B cell (primary cell): ENCODE data around the gene CENPA. TPM values are rescaled to one million over a fixed set of nuclear protein-coding genes. Genes with fewer than 3 reads are reported as not detected.

Experiments used
- ATAC-seq: fragments of 200-7000 bp; cut with Tn5 transposase; one replicate; pipeline ENCODE4 v1.10.0; 2021; ENCODE audit warnings: low read depth, mild to moderate bottlenecking, moderate number of reproducible peaks, moderate library complexity
- CTCF ChIA-PET: fragments of 350-600 bp; sonication (Branson Sonifier 250); formaldehyde crosslinking; loops from one replicate; lab custom pipeline; 2021; ENCODE audit warnings: antibody characterized with exemption, inconsistent platforms; lab: Charles Lee
- POLR2A ChIA-PET: fragments of 350-600 bp; sonication (Branson Sonifier 250); formaldehyde crosslinking; loops from one replicate; lab custom pipeline; 2021; ENCODE audit warnings: antibody characterized with exemption; lab: Charles Lee
- DNase-seq: peaks from one replicate; pipeline ENCODE4 v3.0.0; 2013
- H2AFZ ChIP-seq: 2 replicates; pipeline ENCODE4 v1.6.1; 2012; ENCODE audit warnings: mild to moderate bottlenecking, low read depth, low read length; ENCODE audit not compliant: insufficient read depth, poor library complexity, severe bottlenecking
- H3K27ac ChIP-seq, 2 donors: 1 replicate in 1 of 2; 2 replicates in 1 of 2; pipeline ENCODE4 v1.5.1; 2012 to 2013; ENCODE audit warnings: low read length in 2 of 2, mild to moderate bottlenecking in 2 of 2, moderate library complexity in 1 of 2
- H3K27me3 ChIP-seq, 4 experiments: fragments of 200-600 bp in 1 of 4; sonication (generic) in 1 of 4; replicated peaks in 1 of 4; 1 replicate in 2 of 4; 2 replicates in 2 of 4; pipeline versions ENCODE4 v1.6.1 to v1.7.0; 2013 to 2016; ENCODE audit warnings: low read length in 3 of 4, mild to moderate bottlenecking in 2 of 4, mixed read lengths in 1 of 4, moderate library complexity in 1 of 4; ENCODE audit not compliant: insufficient read depth in 4 of 4, control insufficient read depth in 3 of 4; ENCODE audit errors: control extremely low read depth in 1 of 4
- H3K36me3 ChIP-seq, 2 experiments: replicated peaks in 1 of 2; 1 replicate in 1 of 2; 2 replicates in 1 of 2; pipeline versions ENCODE4 v1.6.1 to v1.7.1; 2013; ENCODE audit warnings: low read length in 1 of 2; ENCODE audit not compliant: insufficient read depth in 2 of 2, control insufficient read depth in 1 of 2; ENCODE audit errors: control extremely low read depth in 1 of 2, extremely low read depth in 1 of 2
- H3K4me1 ChIP-seq, 2 donors: fragments of 200-600 bp in 1 of 2; sonication (generic) in 1 of 2; 1 replicate in 1 of 2; 2 replicates in 1 of 2; pipeline versions ENCODE4 v1.5.1 to v1.6.1; 2013 to 2017; ENCODE audit warnings: low read length in 2 of 2; ENCODE audit not compliant: control insufficient read depth in 2 of 2, insufficient read depth in 2 of 2
- H3K4me2 ChIP-seq: replicated peaks from 2 replicates; pipeline ENCODE3; 2012; ENCODE audit warnings: mild to moderate bottlenecking, low read depth, low read length; ENCODE audit not compliant: poor library complexity, severe bottlenecking
- H3K4me3 ChIP-seq, 5 experiments: fragments of 200-600 bp in 1 of 5; sonication (generic) in 1 of 5; 1 replicate in 3 of 5; 2 replicates in 2 of 5; pipeline versions ENCODE4 v1.5.1 to v1.7.0; 2011 to 2016; ENCODE audit warnings: low read length in 4 of 5, mild to moderate bottlenecking in 4 of 5, low read depth in 2 of 5, control low read depth in 1 of 5, moderate library complexity in 1 of 5; ENCODE audit not compliant: insufficient read depth in 1 of 5; ENCODE audit errors: control extremely low read depth in 1 of 5, extremely low read depth in 1 of 5
- H3K79me2 ChIP-seq: fragments of 200-600 bp; sonication (generic); one replicate; pipeline ENCODE4 v1.6.0; 2016; ENCODE audit warnings: low read length; ENCODE audit not compliant: control insufficient read depth, insufficient read depth
- H3K9ac ChIP-seq: fragments of 200-600 bp; sonication (generic); 2 replicates; pipeline ENCODE4 v1.6.1; 2017; ENCODE audit warnings: mild to moderate bottlenecking, low read length, moderate library complexity
- H3K9me3 ChIP-seq, 3 donors: one replicate each; pipeline versions ENCODE4 v1.6.1 to v1.7.1; 2013; ENCODE audit warnings: low read length in 2 of 3; ENCODE audit not compliant: control insufficient read depth in 2 of 3, insufficient read depth in 1 of 3; ENCODE audit errors: control extremely low read depth in 1 of 3
- H4K20me1 ChIP-seq: 2 replicates; pipeline ENCODE4 v1.6.0; 2012; ENCODE audit warnings: mild to moderate bottlenecking, low read length; ENCODE audit not compliant: insufficient read depth, control insufficient read depth, poor library complexity, severe bottlenecking
- H3K27ac Mint-ChIP-seq: one replicate; pipeline ENCODE4 v1.8.0; 2021; ENCODE audit warnings: mixed read lengths
- H3K27me3 Mint-ChIP-seq: one replicate; pipeline ENCODE4 v1.8.0; 2021; ENCODE audit warnings: mixed read lengths
- H3K4me1 Mint-ChIP-seq: one replicate; pipeline ENCODE4 v1.8.0; 2021; ENCODE audit warnings: mixed read lengths
- H3K4me3 Mint-ChIP-seq: one replicate; pipeline ENCODE4 v1.8.0; 2021; ENCODE audit warnings: mixed read lengths
- H3K9me3 Mint-ChIP-seq: one replicate; pipeline ENCODE4 v1.8.0; 2022; ENCODE audit warnings: mixed read lengths; ENCODE audit not compliant: insufficient read depth
- CTCF ChIP-seq: fragments of 200-600 bp; IDR thresholded peaks from one replicate; pipeline ENCODE4 v1.8.0; 2022; ENCODE audit warnings: antibody characterized with exemption, mild to moderate bottlenecking
- EZH2 ChIP-seq: IDR thresholded peaks from 2 replicates; pipeline ENCODE4 v1.6.1; 2012; ENCODE audit warnings: borderline replicate concordance, low read depth, mild to moderate bottlenecking, moderate library complexity, low read length; ENCODE audit not compliant: insufficient read depth, poor library complexity, severe bottlenecking
- WGBS: methylation state at CpG from one replicate; pipeline ENCODE4 v1.1.5; 2013; ENCODE audit warnings: missing lambda C conversion rate; ENCODE audit not compliant: insufficient coverage; 5-methylcytosine and 5-hydroxymethylcytosine counted together
- intact Hi-C: fragments of 100-400 bp; cut with micrococcal nuclease; formaldehyde crosslinking; loops from one replicate; pipeline ENCODE4 v1.10.0; 2022
- polyA plus RNA-seq: library from polyadenylated mRNA; depleted of rRNA; stranded (reverse); fragments of >200 nt; gene quantifications from 2 replicates; pipeline ENCODE4 v1.2.3, GENCODE V29; 2012
- total RNA-seq, 2 donors: library from RNA; stranded (reverse); fragments of 120-200 nt in 1 of 2; gene quantifications; 1 replicate in 1 of 2; 2 replicates in 1 of 2; pipeline versions ENCODE4 v1.2.3 to v1.2.4, GENCODE V29; 2013 to 2022

The CENPA gene
- total and polyA plus RNA-seq, 2 donors (not counting 1 experiment from before 2014, with no cell fraction given), result 0.10 TPM; not detected in 1

DNA sequence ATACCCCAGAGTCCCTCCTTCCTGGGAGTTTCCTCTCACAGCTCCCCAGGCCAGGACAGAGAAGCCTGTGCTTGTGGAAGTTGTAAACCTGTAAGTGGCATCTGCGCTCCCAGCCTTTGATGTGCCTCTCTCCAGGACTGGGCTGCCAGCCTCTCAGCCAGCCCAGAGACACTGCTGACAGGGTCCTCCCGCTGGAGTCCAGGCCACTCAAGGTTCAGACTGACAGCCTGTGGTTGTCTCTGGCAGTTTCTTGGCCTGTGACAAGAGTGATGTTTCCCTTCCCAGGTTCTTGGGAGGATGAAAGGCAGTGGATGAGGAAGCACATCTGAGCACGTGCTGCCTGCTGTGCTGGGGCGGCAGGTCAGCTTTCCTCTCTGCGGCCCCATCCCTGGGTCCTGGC lies 18.7 kb upstream of the CENPA start:
- DNase-seq (no peak), ATAC-seq (no peak)
- ChIA-PET POLR2A (no interaction called here), CTCF (no interaction called here)
- peaks cover 14 to 25% of the 10 kb centered on the region in 2 donors for H3K4me1 ChIP-seq
- H3K9ac ChIP-seq, result no peak overlapping the region
- intact Hi-C loops, result no loop called here
- H3K4me1 Mint-ChIP-seq, result peaks cover 32% of the 10 kb centered on the region
- H3K79me2 ChIP-seq, result peaks cover 55% of the 10 kb centered on the region
- H3K27me3 Mint-ChIP-seq, result no peaks in the 10 kb centered on the region
- peaks cover 31% of the 10 kb centered on the region for H4K20me1 ChIP-seq
- H3K36me3 ChIP-seq, result no peaks in the 10 kb centered on the region
- H3K27ac Mint-ChIP-seq, result no peak overlapping the region
- H3K4me3 ChIP-seq, result no peak overlapping the region
- no peak overlapping the region for H2AFZ ChIP-seq
- no peak overlapping the region for H3K27ac ChIP-seq
- H3K9me3 ChIP-seq, result no peaks in the 10 kb centered on the region
- no peak overlapping the region for H3K4me3 Mint-ChIP-seq
- no peaks in the 10 kb centered on the region for H3K27me3 ChIP-seq
- H3K4me2 ChIP-seq, result no peak overlapping the region
- 73% methylated on average over 4 of the region's 5 CpGs for WGBS
- no peaks in the 10 kb centered on the region for H3K9me3 Mint-ChIP-seq
- TF ChIP-seq EZH2 (no peak), CTCF (no peak)

GRCh38 chr2:26767894-26768487 lies 17.9 kb upstream of the CENPA start:
- TF ChIP-seq EZH2 (no peak), CTCF (no peak)
- Mint-ChIP-seq H3K9me3 (no peaks in the 10 kb centered on the region), H3K27me3 (no peaks in the 10 kb centered on the region), H3K4me1 (peaks cover 32% of the 10 kb centered on the region), H3K27ac (no peak overlapping the region), H3K4me3 (no peak overlapping the region)
- DNase-seq, result no peak
- ChIA-PET POLR2A (interaction anchor here (0.7 kb wide), 1 partner anchor 135 kb away, joined by 4 read pairs; no protein-coding TSS in a partner anchor), CTCF (no interaction called here)
- 98% methylated on average over 5 of the region's 5 CpGs for WGBS
- Histone ChIP-seq H2AFZ (no peak overlapping the region), H3K27ac (no peak overlapping the region), H3K79me2 (peaks cover 54% of the 10 kb centered on the region), H3K4me1 (peaks cover 14 to 25% of the 10 kb centered on the region in 2 donors), H3K36me3 (no peaks in the 10 kb centered on the region), H3K9ac (no peak overlapping the region), H3K4me2 (no peak overlapping the region), H4K20me1 (peaks cover 33% of the 10 kb centered on the region), H3K4me3 (no peak overlapping the region), H3K27me3 (no peaks in the 10 kb centered on the region), H3K9me3 (no peaks in the 10 kb centered on the region)
- intact Hi-C loops, result no loop called here
- no peak for ATAC-seq
